Measurements from ENCODE around the gene RAB36.

Gene RAB36

DNA sequence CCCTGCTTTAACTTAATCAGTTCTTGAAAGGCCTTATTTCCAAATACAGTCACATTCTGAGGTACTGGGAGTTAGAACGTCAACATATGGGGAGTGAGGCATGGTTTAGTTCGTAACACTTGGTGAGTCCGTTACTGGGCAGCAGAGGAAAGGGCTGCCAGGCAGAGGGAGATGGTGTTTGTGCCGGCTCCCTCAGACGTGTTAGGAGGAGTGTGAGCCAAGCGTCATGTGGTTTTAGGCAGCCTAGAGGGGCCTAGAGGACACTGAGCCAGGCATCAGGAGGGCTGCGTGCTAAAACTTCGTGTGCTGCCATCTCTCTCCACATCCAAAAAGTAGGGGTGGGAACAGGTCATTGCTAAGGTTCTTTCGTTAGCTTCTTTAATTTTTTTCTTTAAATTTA lies 45.2 kb downstream of the RAB36 start:
- no peak overlapping the region for H3K4me3 ChIP-seq (ENCODE audit: control insufficient read depth, low read depth, low read length)
- DNase-seq (ENCODE audit: low read depth), result no peak
- no peak for TF ChIP-seq CTCF (IDR thresholded peaks at IDR 0.05; ENCODE audit: control insufficient read depth, insufficient read depth, low read depth, low read length, missing control alignments)

- no peak for TF ChIP-seq CTCF (IDR thresholded peaks at IDR 0.05; ENCODE audit: control insufficient read depth, insufficient read depth, low read depth, low read length, missing control alignments)
- no peak overlapping the region for H3K4me3 ChIP-seq (ENCODE audit: control insufficient read depth, low read depth, low read length)
- DNase-seq (ENCODE audit: low read depth), result no peak
Observed at GRCh38 chr22:23192133-23192532, 46.9 kb downstream of the RAB36 start.

DNA sequence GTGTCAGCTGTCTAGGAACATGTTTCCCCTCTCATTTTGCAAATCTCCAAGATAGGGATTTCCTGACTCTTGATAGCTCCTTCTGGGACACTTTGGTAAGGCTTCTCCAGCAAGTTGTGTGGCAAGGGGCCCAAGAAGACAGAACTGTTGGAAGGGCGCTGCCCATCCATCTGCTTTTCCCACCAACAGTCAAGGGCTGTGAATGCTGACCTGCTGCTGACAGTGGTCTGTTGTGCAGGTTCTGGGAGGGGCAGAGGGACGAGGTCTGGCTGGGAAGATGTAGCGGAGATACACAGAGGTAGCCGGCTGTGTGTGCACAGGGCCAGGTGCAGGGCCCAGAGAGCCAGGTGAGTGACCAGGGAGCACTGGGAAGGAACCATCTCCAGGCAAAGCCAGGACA lies 47.3 kb downstream of the RAB36 start:
- TF ChIP-seq CTCF (IDR thresholded peaks at IDR 0.05; ENCODE audit: control insufficient read depth, insufficient read depth, low read depth, low read length, missing control alignments), result no peak
- H3K4me3 ChIP-seq (ENCODE audit: control insufficient read depth, low read depth, low read length), result no peak overlapping the region
- DNase-seq (ENCODE audit: low read depth), result no peak

- no peak for TF ChIP-seq CTCF (IDR thresholded peaks at IDR 0.05; ENCODE audit: control insufficient read depth, insufficient read depth, low read depth, low read length, missing control alignments)
- H3K4me3 ChIP-seq (ENCODE audit: control insufficient read depth, low read depth, low read length), result no peak overlapping the region
- DNase-seq (ENCODE audit: low read depth), result no peak
Observed at GRCh38 chr22:23193196-23193827, 48.0 kb downstream of the RAB36 start.

DNA sequence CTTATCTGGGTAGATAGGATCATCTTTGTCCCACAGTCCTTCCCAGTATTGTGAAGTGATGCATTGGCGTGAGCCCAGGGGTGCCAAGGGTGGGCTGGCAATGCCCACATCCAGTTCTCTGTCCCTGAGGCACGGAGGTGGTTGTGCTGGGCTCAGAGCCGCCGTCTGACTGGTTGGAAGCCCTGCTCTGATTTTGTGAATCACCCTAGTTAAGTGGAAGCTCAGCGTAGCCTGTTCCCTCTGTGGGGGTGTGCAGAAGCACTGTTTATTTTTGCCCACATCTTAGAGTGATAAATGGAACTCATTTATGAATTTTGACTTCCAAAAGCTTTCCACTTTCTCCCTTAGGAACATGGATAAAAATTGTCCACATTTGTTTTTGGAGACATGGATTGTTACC lies 48.6 kb downstream of the RAB36 start:
- no peak overlapping the region for H3K4me3 ChIP-seq (ENCODE audit: control insufficient read depth, low read depth, low read length)
- TF ChIP-seq CTCF (IDR thresholded peaks at IDR 0.05; ENCODE audit: control insufficient read depth, insufficient read depth, low read depth, low read length, missing control alignments), result no peak
- DNase-seq (ENCODE audit: low read depth), result no peak

DNA sequence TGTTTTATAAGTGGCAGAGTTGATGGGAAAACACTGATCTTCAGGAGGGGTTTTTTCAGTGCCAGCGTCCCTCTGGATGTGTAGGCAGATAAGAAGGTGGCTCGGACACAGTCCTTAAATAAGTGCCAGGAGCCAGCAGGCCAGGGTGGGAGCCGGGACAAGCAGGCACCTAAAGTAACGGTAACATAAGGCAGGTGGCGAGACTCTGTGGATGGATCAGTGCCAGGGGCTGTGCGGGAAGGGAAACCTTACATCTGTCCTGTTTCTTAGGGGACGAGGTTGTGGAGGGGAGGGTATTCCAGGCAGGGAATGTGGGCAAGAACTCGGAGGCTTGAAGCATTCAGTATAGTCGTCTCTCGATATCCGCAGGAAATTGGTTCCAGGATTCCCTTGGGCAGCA lies 50.9 kb downstream of the RAB36 start:
- no peak for DNase-seq (ENCODE audit: low read depth)
- TF ChIP-seq CTCF (IDR thresholded peaks at IDR 0.05; ENCODE audit: control insufficient read depth, insufficient read depth, low read depth, low read length, missing control alignments), result no peak
- H3K4me3 ChIP-seq (ENCODE audit: control insufficient read depth, low read depth, low read length), result no peak overlapping the region

DNA sequence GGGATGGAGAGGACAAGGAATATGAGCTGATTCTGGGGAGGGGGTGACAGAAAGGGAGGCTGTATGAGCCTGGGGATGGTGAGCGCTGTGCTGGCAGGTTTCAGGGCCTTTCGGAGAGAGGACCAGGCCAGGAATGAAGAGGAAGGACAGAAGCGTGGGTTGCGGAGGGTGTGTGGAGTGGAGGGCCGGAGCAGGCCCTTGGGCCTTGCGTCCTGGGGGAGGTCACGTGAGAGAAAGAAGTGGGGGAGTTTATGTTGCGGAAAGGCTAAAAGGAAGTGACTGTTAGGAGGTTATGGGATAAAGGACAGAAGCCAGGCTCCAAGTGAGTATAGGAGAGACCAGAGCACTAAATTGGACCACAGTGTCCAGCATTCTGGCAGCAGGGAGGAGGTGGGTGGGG lies 52.6 kb downstream of the RAB36 start:
- TF ChIP-seq CTCF (IDR thresholded peaks at IDR 0.05; ENCODE audit: control insufficient read depth, insufficient read depth, low read depth, low read length, missing control alignments), result no peak
- no peak overlapping the region for H3K4me3 ChIP-seq (ENCODE audit: control insufficient read depth, low read depth, low read length)
- DNase-seq (ENCODE audit: low read depth), result no peak

All from AG09309 (cell line).